MM.1S (cell line): ENCODE data around the gene PTCRA.

Source experiments
- DNase-seq: peaks from one replicate; pipeline ENCODE4 v3.0.0-alpha.2; 2015
- H2AFZ ChIP-seq: fragments of 300-600 bp; sonication (generic); 2 replicates; pipeline ENCODE4 v1.6.0; 2016; ENCODE audit warnings: antibody characterized with exemption, low read length
- H3F3A ChIP-seq: fragments of 300-600 bp; sonication (generic); 2 replicates; pipeline ENCODE4 v1.6.1; 2016; ENCODE audit warnings: mild to moderate bottlenecking, antibody characterized with exemption, low read length, moderate library complexity, mixed read lengths; ENCODE audit not compliant: insufficient read depth
- H3K27ac ChIP-seq: fragments of 300-600 bp; sonication (generic); 2 replicates; pipeline ENCODE4 v1.5.1; 2016; ENCODE audit warnings: mild to moderate bottlenecking, low read length
- H3K27me3 ChIP-seq: fragments of 300-600 bp; sonication (generic); replicated peaks from 2 replicates; pipeline ENCODE4 v1.6.0; 2016; ENCODE audit warnings: low read length; ENCODE audit not compliant: insufficient read depth
- H3K36me3 ChIP-seq: fragments of 300-600 bp; sonication (generic); replicated peaks from 2 replicates; pipeline ENCODE4 v1.6.1; 2016; ENCODE audit warnings: mild to moderate bottlenecking, low read length, mixed read lengths; ENCODE audit not compliant: insufficient read depth
- H3K4me1 ChIP-seq: fragments of 300-600 bp; sonication (generic); 2 replicates; pipeline ENCODE4 v1.6.1; 2016; ENCODE audit warnings: low read length, mixed read lengths
- H3K4me2 ChIP-seq: fragments of 300-600 bp; sonication (generic); 2 replicates; pipeline ENCODE4 v1.6.0; 2016; ENCODE audit warnings: low read depth, low read length
- H3K4me3 ChIP-seq: fragments of 300-600 bp; sonication (generic); 2 replicates; pipeline ENCODE4 v1.5.1; 2016; ENCODE audit warnings: low read length, mixed read lengths
- H3K79me2 ChIP-seq: fragments of 300-600 bp; sonication (generic); 2 replicates; pipeline ENCODE4 v1.6.1; 2016; ENCODE audit warnings: mixed run types, low read length, mixed read lengths
- H3K9ac ChIP-seq: fragments of 300-600 bp; sonication (generic); 2 replicates; pipeline ENCODE4 v1.6.1; 2016; ENCODE audit warnings: low read length, mixed read lengths
- H3K9me2 ChIP-seq: fragments of 300-600 bp; sonication (generic); replicated peaks from 2 replicates; pipeline ENCODE4 v1.6.1; 2016; ENCODE audit warnings: mild to moderate bottlenecking, low read length, mixed read lengths; ENCODE audit not compliant: insufficient read depth
- H3K9me3 ChIP-seq: fragments of 300-600 bp; sonication (generic); replicated peaks from 2 replicates; pipeline ENCODE4 v1.6.1; 2016; ENCODE audit warnings: mild to moderate bottlenecking, low read length, mixed read lengths; ENCODE audit not compliant: insufficient read depth
- H4K20me1 ChIP-seq: fragments of 300-600 bp; sonication (generic); 2 replicates; pipeline ENCODE4 v1.6.1; 2016; ENCODE audit warnings: mild to moderate bottlenecking, low read length, moderate library complexity, mixed read lengths; ENCODE audit not compliant: insufficient read depth
- CTCF ChIP-seq: fragments of 300-600 bp; sonication (generic); IDR thresholded peaks from 2 replicates; pipeline ENCODE4 v1.5.1; 2016; ENCODE audit warnings: antibody characterized with exemption, low read length, mixed read lengths
- EZH2 ChIP-seq: fragments of 300-600 bp; sonication (generic); optimal IDR thresholded peaks from 2 replicates; pipeline ENCODE3; 2017; ENCODE audit warnings: low read depth, mild to moderate bottlenecking, antibody characterized with exemption, low read length, mixed read lengths
- EZH2phosphoT487 ChIP-seq: fragments of 300-600 bp; sonication (generic); IDR thresholded peaks from 2 replicates; pipeline ENCODE4 v1.6.1; 2018; ENCODE audit warnings: antibody characterized with exemption, low read length

Gene PTCRA

GRCh38 chr6:42916288-42916687 lies 435 bp downstream of the PTCRA start:
- H3K4me3 ChIP-seq, result no peak overlapping the region
- no peak for DNase-seq
- no peaks in the 10 kb centered on the region for H3K36me3 ChIP-seq
- no peaks in the 10 kb centered on the region for H4K20me1 ChIP-seq
- no peaks in the 10 kb centered on the region for H3K9me2 ChIP-seq
- H3F3A ChIP-seq, result no peaks in the 10 kb centered on the region
- H3K27me3 ChIP-seq, result no peaks in the 10 kb centered on the region
- no peak for TF ChIP-seq EZH2
- no peak for TF ChIP-seq EZH2phosphoT487
- TF ChIP-seq CTCF, result no peak
- H3K9ac ChIP-seq, result no peak overlapping the region
- H3K27ac ChIP-seq, result no peak overlapping the region
- no peak overlapping the region for H3K4me2 ChIP-seq
- no peaks in the 10 kb centered on the region for H3K4me1 ChIP-seq
- no peak overlapping the region for H2AFZ ChIP-seq
- H3K79me2 ChIP-seq, result no peaks in the 10 kb centered on the region
- no peaks in the 10 kb centered on the region for H3K9me3 ChIP-seq

DNA sequence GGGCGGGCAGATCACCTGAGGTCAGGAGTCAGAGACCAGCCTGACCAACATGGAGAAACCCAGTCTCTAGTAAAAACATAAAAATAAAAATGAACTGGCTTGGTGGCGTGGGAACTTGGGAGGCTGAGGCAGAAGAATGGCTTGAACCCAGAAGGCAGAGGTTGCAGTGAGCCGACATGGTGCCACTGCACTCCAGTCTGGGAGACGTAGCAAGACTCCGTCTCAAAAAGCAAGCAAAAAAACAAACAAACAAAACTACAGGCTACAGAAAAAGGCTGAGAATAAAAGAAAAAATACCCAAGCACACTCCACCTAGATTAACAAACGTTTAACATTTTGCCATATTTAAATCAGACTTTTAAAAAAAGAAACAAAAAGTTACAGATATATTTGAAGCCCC lies 5.9 kb downstream of the PTCRA start:
- no peak for DNase-seq
- no peak overlapping the region for H3K9ac ChIP-seq
- H3K4me3 ChIP-seq, result no peak overlapping the region
- H3K27ac ChIP-seq, result no peak overlapping the region
- H3F3A ChIP-seq, result no peaks in the 10 kb centered on the region
- 0 out of 2 replicates have a peak, but pooled peaks cover 6% of the 10 kb centered on the region for H3K4me1 ChIP-seq
- no peak overlapping the region for H3K4me2 ChIP-seq
- H3K9me3 ChIP-seq, result no peaks in the 10 kb centered on the region
- H3K79me2 ChIP-seq, result no peaks in the 10 kb centered on the region
- H4K20me1 ChIP-seq, result no peaks in the 10 kb centered on the region
- H3K27me3 ChIP-seq, result no peaks in the 10 kb centered on the region
- H3K9me2 ChIP-seq, result no peaks in the 10 kb centered on the region
- H2AFZ ChIP-seq, result no peak overlapping the region
- H3K36me3 ChIP-seq, result no peaks in the 10 kb centered on the region
- TF ChIP-seq CTCF (no peak), EZH2 (no peak), EZH2phosphoT487 (no peak)

DNA sequence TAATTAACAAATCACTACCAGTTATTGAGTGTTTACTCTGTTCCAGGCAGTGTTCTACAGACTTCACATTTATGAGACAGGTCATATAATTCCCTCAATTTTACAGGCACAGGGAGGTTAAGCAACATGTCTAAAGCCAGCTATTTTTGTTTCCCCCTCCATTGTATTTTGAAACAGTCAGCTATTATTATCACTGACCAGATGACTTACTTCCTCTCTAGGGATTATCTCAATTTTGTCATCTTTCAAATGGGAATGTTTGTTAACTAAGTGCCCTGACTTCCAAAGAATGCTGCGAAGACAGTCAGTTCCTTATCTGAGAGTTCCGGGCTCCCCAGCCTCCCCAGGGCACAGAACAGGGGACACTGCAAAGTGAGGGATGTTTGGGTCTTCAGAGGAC lies 7.8 kb downstream of the PTCRA start:
- Histone ChIP-seq H3K36me3 (no peaks in the 10 kb centered on the region), H3K27me3 (no peaks in the 10 kb centered on the region), H3K4me1 (0 out of 2 replicates have a peak, but pooled peaks cover 6% of the 10 kb centered on the region), H4K20me1 (no peaks in the 10 kb centered on the region), H3K27ac (no peak overlapping the region), H3K4me3 (no peak overlapping the region), H3K4me2 (no peak overlapping the region; the same call in 1 of the 2 replicates), H2AFZ (0 out of 2 replicates have a peak overlapping the region, but pooled peaks have one; percentile 23), H3F3A (peaks cover 7% of the 10 kb centered on the region), H3K9me2 (no peaks in the 10 kb centered on the region), H3K9ac (no peak overlapping the region), H3K79me2 (no peaks in the 10 kb centered on the region), H3K9me3 (no peaks in the 10 kb centered on the region)
- no peak for DNase-seq
- TF ChIP-seq EZH2 (no peak), CTCF (no peak), EZH2phosphoT487 (no peak)
